HepG2 (cell line): ENCODE data around the gene BCL2L1. TPM values are rescaled to one million over a fixed set of nuclear protein-coding genes. Genes with fewer than 3 reads are reported as not detected.
A peak's percentile ranks its signal among the peaks of the same experiment; 100 is the strongest.

Experiments
- HDAC1 ChIP-seq: sonication (generic); formaldehyde crosslinking; IDR thresholded peaks from 2 replicates; pipeline ENCODE4 v1.5.1; 2020; ENCODE audit warnings: mild to moderate bottlenecking, missing genetic modification reagents
- MAFK ChIP-seq, 2 experiments: IDR thresholded peaks in 1 of 2; conservative IDR thresholded peaks in 1 of 2; 2 replicates each; pipeline ENCODE4 v1.6.1; 2011; ENCODE audit warnings: improper control_type of control experiment in 2 of 2, low read length in 2 of 2
- NFE2L2 ChIP-seq: fragments of 150-350 bp; IDR thresholded peaks from 2 replicates; pipeline ENCODE4 v1.6.1; 2014; ENCODE audit warnings: low read length
- NFYB ChIP-seq: sonication (generic); formaldehyde crosslinking; IDR thresholded peaks from 2 replicates; pipeline ENCODE4 v1.4.0; 2020; ENCODE audit warnings: missing genetic modification reagents
- NR2F6 ChIP-seq, 2 experiments: IDR thresholded peaks; 2 replicates each; pipeline ENCODE4 v1.6.1; 2016; ENCODE audit warnings: antibody characterized with exemption in 1 of 2, mild to moderate bottlenecking in 1 of 2
- PAX8 ChIP-seq: sonication (generic); formaldehyde crosslinking; IDR thresholded peaks from 2 replicates; pipeline ENCODE4 v1.8.0; 2022; ENCODE audit warnings: mild to moderate bottlenecking, missing genetic modification reagents, borderline replicate concordance
- PHF8 ChIP-seq: sonication (generic); formaldehyde crosslinking; IDR thresholded peaks from 2 replicates; pipeline ENCODE4 v1.5.0; 2020; ENCODE audit warnings: missing genetic modification reagents
- PPARG ChIP-seq: conservative IDR thresholded peaks from 2 replicates; pipeline ENCODE4 v1.6.1; 2016; ENCODE audit warnings: missing biosample characterization, missing genetic modification reagents
- RARA ChIP-seq: IDR thresholded peaks from 2 replicates; pipeline ENCODE4 v1.6.1; 2016; ENCODE audit warnings: missing genetic modification reagents, missing compliant biosample characterization
- RXRB ChIP-seq: IDR thresholded peaks from 2 replicates; pipeline ENCODE4 v1.6.1; 2016; ENCODE audit warnings: borderline replicate concordance, missing genetic modification reagents, missing compliant biosample characterization
- SMYD3 ChIP-seq: sonication (generic); formaldehyde crosslinking; IDR thresholded peaks from 2 replicates; pipeline ENCODE4 v1.8.1; 2023; ENCODE audit warnings: mild to moderate bottlenecking, missing genetic modification reagents
- SNAPC2 ChIP-seq: sonication (generic); formaldehyde crosslinking; IDR thresholded peaks from 2 replicates; pipeline ENCODE4 v1.8.1; 2022; ENCODE audit warnings: mild to moderate bottlenecking, missing genetic modification reagents
- SP5 ChIP-seq: IDR thresholded peaks from 2 replicates; pipeline ENCODE4 v1.6.1; 2016; ENCODE audit warnings: low read depth, borderline replicate concordance
- ZBTB3 ChIP-seq: sonication (generic); formaldehyde crosslinking; IDR thresholded peaks from 2 replicates; pipeline ENCODE4 v1.4.0; 2020; ENCODE audit warnings: low read depth, mild to moderate bottlenecking, moderate library complexity, missing genetic modification reagents, borderline replicate concordance
- ZNF230 ChIP-seq: sonication (generic); formaldehyde crosslinking; IDR thresholded peaks from 2 replicates; pipeline ENCODE4 v1.4.0; 2020; ENCODE audit warnings: mild to moderate bottlenecking, missing genetic modification reagents
- ZNF367 ChIP-seq: sonication (generic); formaldehyde crosslinking; IDR thresholded peaks from 2 replicates; pipeline ENCODE4 v1.4.0; 2020; ENCODE audit warnings: missing genetic modification reagents, borderline replicate concordance
- ZNF460 ChIP-seq: sonication (generic); formaldehyde crosslinking; IDR thresholded peaks from 2 replicates; pipeline ENCODE4 v1.5.1; 2020; ENCODE audit warnings: missing genetic modification reagents, mild to moderate bottlenecking, borderline replicate concordance
- ZNF570 ChIP-seq: sonication (generic); formaldehyde crosslinking; IDR thresholded peaks from 2 replicates; pipeline ENCODE4 v1.4.0; 2020; ENCODE audit warnings: mild to moderate bottlenecking, missing genetic modification reagents, borderline replicate concordance
- polyA plus RNA-seq, 8 experiments: library from polyadenylated mRNA; depleted of rRNA in 3 of 8; stranded (reverse) in 7 of 8; unstranded in 1 of 8; fragments of >200 nt; fragmentation: Illumina TruSeq in 4 of 8; extraction: Trizol in 4 of 8; gene quantifications; 2 replicates each; pipeline versions ENCODE4 v1.2.1 to v1.2.3, GENCODE V29; 2011 to 2016; ENCODE audit warnings: low read depth in 4 of 8, missing spikeins in 1 of 8, mixed read lengths in 1 of 8; ENCODE audit not compliant: insufficient read depth in 1 of 8
- total RNA-seq, 5 experiments: library from RNA; depleted of rRNA; stranded (reverse); fragments of >200 nt; fragmentation: Illumina TruSeq; extraction: Trizol; gene quantifications; 2 replicates each; pipeline ENCODE4 v1.2.3, GENCODE V29; 2016; ENCODE audit warnings: low read depth in 1 of 5
- TF ChIP-seq, protein P1 (sequence below): sonication (generic); formaldehyde crosslinking; IDR thresholded peaks from 2 replicates; pipeline ENCODE4 v1.4.0; 2020; ENCODE audit warnings: missing genetic modification reagents, borderline replicate concordance
- TF ChIP-seq, protein P2 (sequence below): sonication (generic); formaldehyde crosslinking; IDR thresholded peaks from 2 replicates; pipeline ENCODE4 v1.8.1; 2023; ENCODE audit warnings: mild to moderate bottlenecking, moderate library complexity, missing genetic modification reagents

BCL2L1 gene
- total and polyA plus RNA-seq, 2 of the 13 experiments (the other 11 are each of a cell fraction or from before 2014, with no cell fraction given): 164 to 258 TPM

DNA sequence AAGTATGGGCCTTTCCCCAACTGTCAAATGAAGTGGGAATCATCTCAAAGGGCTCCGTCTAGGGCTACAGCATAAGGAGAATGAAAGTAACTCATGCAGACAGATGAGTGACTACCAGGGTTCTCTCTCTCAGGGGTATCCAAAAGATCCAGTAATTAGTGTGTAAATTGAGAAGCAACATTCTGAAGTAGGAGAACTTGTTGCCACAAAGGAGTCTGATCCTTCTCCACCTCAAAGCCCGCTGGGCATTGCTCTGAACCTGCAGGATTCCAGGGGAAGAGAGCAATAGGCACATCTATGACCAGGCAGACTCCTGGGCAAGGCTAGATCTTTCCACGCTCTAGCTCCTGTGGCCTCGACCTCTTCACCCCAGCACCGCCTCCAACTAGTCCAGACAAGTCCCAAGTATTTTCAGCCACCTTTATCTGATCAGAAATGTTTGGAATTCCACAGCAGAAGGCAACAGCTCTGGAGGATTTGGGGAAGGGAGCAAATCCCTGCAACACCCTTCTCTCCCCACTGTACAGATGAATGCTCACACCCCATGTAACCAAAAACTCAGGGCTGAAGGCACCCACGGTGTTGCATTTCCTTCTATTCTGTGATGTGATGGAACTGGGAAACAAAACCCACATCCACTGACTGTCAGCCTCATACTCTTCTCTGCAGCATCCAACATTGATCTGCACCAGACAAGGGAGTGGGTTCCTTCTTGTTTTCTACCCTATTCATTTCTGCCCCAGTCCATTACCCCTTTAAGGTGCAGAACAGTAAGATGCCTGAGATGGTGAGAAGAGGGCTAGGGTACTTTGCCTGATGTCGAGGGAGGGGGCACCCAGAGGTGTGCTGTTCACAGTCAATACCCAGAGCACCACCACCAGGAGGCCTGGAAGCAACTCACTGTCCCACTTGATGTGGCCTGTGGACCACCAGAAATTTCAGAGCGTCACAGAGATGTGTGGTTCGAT lies 44.0 kb downstream of the BCL2L1 start (continued):
- TF ChIP-seq, protein P1, sequence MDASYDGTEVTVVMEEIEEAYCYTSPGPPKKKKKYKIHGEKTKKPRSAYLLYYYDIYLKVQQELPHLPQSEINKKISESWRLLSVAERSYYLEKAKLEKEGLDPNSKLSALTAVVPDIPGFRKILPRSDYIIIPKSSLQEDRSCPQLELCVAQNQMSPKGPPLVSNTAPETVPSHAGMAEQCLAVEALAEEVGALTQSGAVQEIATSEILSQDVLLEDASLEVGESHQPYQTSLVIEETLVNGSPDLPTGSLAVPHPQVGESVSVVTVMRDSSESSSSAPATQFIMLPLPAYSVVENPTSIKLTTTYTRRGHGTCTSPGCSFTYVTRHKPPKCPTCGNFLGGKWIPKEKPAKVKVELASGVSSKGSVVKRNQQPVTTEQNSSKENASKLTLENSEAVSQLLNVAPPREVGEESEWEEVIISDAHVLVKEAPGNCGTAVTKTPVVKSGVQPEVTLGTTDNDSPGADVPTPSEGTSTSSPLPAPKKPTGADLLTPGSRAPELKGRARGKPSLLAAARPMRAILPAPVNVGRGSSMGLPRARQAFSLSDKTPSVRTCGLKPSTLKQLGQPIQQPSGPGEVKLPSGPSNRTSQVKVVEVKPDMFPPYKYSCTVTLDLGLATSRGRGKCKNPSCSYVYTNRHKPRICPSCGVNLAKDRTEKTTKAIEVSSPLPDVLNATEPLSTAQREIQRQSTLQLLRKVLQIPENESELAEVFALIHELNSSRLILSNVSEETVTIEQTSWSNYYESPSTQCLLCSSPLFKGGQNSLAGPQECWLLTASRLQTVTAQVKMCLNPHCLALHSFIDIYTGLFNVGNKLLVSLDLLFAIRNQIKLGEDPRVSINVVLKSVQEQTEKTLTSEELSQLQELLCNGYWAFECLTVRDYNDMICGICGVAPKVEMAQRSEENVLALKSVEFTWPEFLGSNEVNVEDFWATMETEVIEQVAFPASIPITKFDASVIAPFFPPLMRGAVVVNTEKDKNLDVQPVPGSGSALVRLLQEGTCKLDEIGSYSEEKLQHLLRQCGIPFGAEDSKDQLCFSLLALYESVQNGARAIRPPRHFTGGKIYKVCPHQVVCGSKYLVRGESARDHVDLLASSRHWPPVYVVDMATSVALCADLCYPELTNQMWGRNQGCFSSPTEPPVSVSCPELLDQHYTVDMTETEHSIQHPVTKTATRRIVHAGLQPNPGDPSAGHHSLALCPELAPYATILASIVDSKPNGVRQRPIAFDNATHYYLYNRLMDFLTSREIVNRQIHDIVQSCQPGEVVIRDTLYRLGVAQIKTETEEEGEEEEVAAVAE: no peak
- TF ChIP-seq NFE2L2: no peak
- TF ChIP-seq ZNF367 (CRISPR knock-in tag): no peak
- no peak for TF ChIP-seq ZBTB3
- peak; percentile 70; the same call in 1 of the 2 replicates for TF ChIP-seq RXRB (CRISPR knock-in tag)
- no peak for TF ChIP-seq ZNF570
- no peak for TF ChIP-seq ZNF230
- TF ChIP-seq, protein P2, sequence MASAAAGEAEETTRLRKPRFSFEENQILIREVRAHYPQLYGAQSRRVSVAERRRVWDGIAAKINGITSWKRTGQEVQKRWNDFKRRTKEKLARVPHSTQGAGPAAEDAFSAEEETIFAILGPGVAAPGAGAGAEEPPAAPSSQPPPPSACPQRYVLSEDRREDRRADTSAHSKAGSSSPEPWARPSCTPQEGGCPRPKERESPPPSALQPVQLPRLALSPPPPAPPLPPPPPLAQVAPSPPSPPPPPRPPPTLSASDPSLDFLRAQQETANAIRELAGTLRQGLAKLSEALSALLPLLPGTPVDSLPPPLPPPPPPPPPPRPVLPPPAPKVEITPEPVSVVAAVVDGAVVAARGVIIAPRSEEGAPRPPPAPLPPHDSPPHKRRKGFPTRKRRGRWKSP: no peak
- peak; percentile 63 for TF ChIP-seq HDAC1 (CRISPR knock-in tag)
- TF ChIP-seq SNAPC2: no peak; the same call in 1 of the 2 replicates
- peak; percentile 90 for TF ChIP-seq SP5 (CRISPR knock-in tag)
- TF ChIP-seq MAFK (conservative IDR thresholded peaks at IDR 0.05 in 1 of 2, IDR thresholded peaks at IDR 0.05 in 1 of 2; ENCODE audit: low read length in 2 of 2): no peak
- peak; percentile 97 for TF ChIP-seq NR2F6 (IDR thresholded peaks at IDR 0.05)
- TF ChIP-seq NR2F6 (CRISPR knock-in tag; IDR thresholded peaks at IDR 0.05): peak; percentile 98
- TF ChIP-seq NFYB: no peak
- no peak for TF ChIP-seq ZNF460 (CRISPR knock-in tag)
- no peak for TF ChIP-seq SMYD3 (CRISPR knock-in tag)
- 0 out of 2 replicates have a peak, but pooled peaks have one; percentile 19 for TF ChIP-seq PHF8 (CRISPR knock-in tag)
- TF ChIP-seq PPARG (CRISPR knock-in tag): 0 out of 2 replicates have a peak, but pooled peaks have one; percentile 35
- peak; percentile 91 for TF ChIP-seq RARA (CRISPR knock-in tag)
- TF ChIP-seq PAX8 (CRISPR knock-in tag): 0 out of 2 replicates have a peak, but pooled peaks have one; percentile 70
